ENCODE data around the gene DZIP1L.

The DZIP1L gene

GRCh38 chr3:138066972-138067371, 48.4 kb downstream of the DZIP1L start:
- DNase-seq = no peak

GRCh38 chr3:138066383-138066782, 49.0 kb downstream of the DZIP1L start:
- no peak for DNase-seq

GRCh38 chr3:138065949-138066348, 49.5 kb downstream of the DZIP1L start:
- no peak for DNase-seq

GRCh38 chr3:138063416-138063815, 52.0 kb downstream of the DZIP1L start:
- DNase-seq = no peak

GRCh38 chr3:138062626-138063025, 52.8 kb downstream of the DZIP1L start:
- DNase-seq = no peak

- DNase-seq = no peak
Measured at GRCh38 chr3:138062037-138062436, 53.4 kb downstream of the DZIP1L start.

- DNase-seq = no peak
Measured at GRCh38 chr3:138060792-138061191, 54.6 kb downstream of the DZIP1L start.

- DNase-seq = no peak
Measured at GRCh38 chr3:138059261-138059660, 56.1 kb downstream of the DZIP1L start.

- DNase-seq = no peak
Measured at GRCh38 chr3:138057384-138057783, 58.0 kb downstream of the DZIP1L start.

GRCh38 chr3:138054057-138054456, 61.4 kb downstream of the DZIP1L start:
- no peak for DNase-seq

- peak; percentile 11 for DNase-seq
Measured at GRCh38 chr3:138051947-138052802, 63.2 kb downstream of the DZIP1L start.

GRCh38 chr3:138049157-138049919, 66.1 kb downstream of the DZIP1L start:
- DNase-seq = no peak

- DNase-seq = no peak
Measured at GRCh38 chr3:138047596-138048158, 67.7 kb downstream of the DZIP1L start.

- DNase-seq = no peak
Measured at GRCh38 chr3:138046955-138047354, 68.5 kb downstream of the DZIP1L start.

- DNase-seq = no peak
Measured at GRCh38 chr3:138046085-138046484, 69.3 kb downstream of the DZIP1L start.

- DNase-seq = no peak
Measured at GRCh38 chr3:138043266-138044029, 72.0 kb downstream of the DZIP1L start.

- no peak for DNase-seq
Measured at GRCh38 chr3:138042043-138042442, 73.4 kb downstream of the DZIP1L start.

GRCh38 chr3:138038725-138039462, 76.5 kb downstream of the DZIP1L start:
- no peak for DNase-seq

- no peak for DNase-seq
Measured at GRCh38 chr3:138036572-138036971, 78.8 kb downstream of the DZIP1L start.

GRCh38 chr3:138034918-138035317, 80.5 kb downstream of the DZIP1L start:
- no peak for DNase-seq

- DNase-seq = no peak
Measured at GRCh38 chr3:138033202-138033691, 82.2 kb downstream of the DZIP1L start.

GRCh38 chr3:138032567-138032966, 82.8 kb downstream of the DZIP1L start:
- no peak for DNase-seq
